Stomach (tissue), 9 donors: Measurements from ENCODE around the gene ZBTB18. TPM values are rescaled to one million over a fixed set of nuclear protein-coding genes. Genes with fewer than 3 reads are reported as not detected.

Experiments used
- DNase-seq, 2 donors: peaks; one replicate each; pipeline versions ENCODE4 v3.0.0 to v3.0.0-alpha.2; 2013 to 2019
- H3K27ac ChIP-seq, 5 donors: fragments of 200-600 bp in 4 of 5; sonication (generic) in 4 of 5; one replicate each; pipeline ENCODE4 v1.5.1; 2013 to 2019; ENCODE audit warnings: mild to moderate bottlenecking in 1 of 5, moderate library complexity in 1 of 5
- H3K27me3 ChIP-seq, 3 donors: fragments of 200-600 bp; sonication (generic); one replicate each; pipeline ENCODE4 v1.5.1; 2017 to 2019; ENCODE audit warnings: mixed run types in 1 of 3
- H3K36me3 ChIP-seq, 4 donors: fragments of 200-600 bp; sonication (generic); 1 replicate in 3 of 4; 2 replicates in 1 of 4; pipeline ENCODE4 v1.5.1; 2016 to 2019
- H3K4me1 ChIP-seq, 4 donors: fragments of 200-600 bp; sonication (generic); one replicate each; pipeline ENCODE4 v1.5.1; 2016 to 2019
- H3K4me3 ChIP-seq, 4 donors: fragments of 200-600 bp; sonication (generic) in 3 of 4; one replicate each; pipeline ENCODE4 v1.5.1; 2016 to 2019; ENCODE audit warnings: mild to moderate bottlenecking in 1 of 4
- H3K9me3 ChIP-seq, 4 donors: fragments of 200-600 bp; sonication (generic); one replicate each; pipeline ENCODE4 v1.5.1; 2016 to 2019
- EP300 ChIP-seq: sonication (generic); formaldehyde crosslinking; IDR thresholded peaks from one replicate; pipeline ENCODE4 v1.6.1; 2017; ENCODE audit warnings: antibody characterized with exemption
- POLR2A ChIP-seq, 4 donors: fragments of 450-650 bp; IDR thresholded peaks; one replicate each; pipeline ENCODE4 v1.6.1; 2016; ENCODE audit warnings: antibody characterized with exemption in 4 of 4, control low read depth in 2 of 4, mild to moderate bottlenecking in 1 of 4, moderate library complexity in 1 of 4
- POLR2AphosphoS5 ChIP-seq, 3 donors: sonication (generic); formaldehyde crosslinking; IDR thresholded peaks; one replicate each; pipeline ENCODE4 v1.6.1; 2016; ENCODE audit warnings: antibody characterized with exemption in 3 of 3
- WGBS, 5 donors: extraction: QIAGEN DNeasy Blood & Tissue Kit in 3 of 5; methylation state at CpG; one replicate each; pipeline versions ENCODE4 v1.1.5 to v1.1.7; 2013 to 2018; 5-methylcytosine and 5-hydroxymethylcytosine counted together
- intact Hi-C: fragments of 100-400 bp; cut with DNase I; formaldehyde crosslinking; loops from one replicate; pipeline ENCODE4 v1.15.1; 2023; ENCODE audit warnings: low total_unique reads
- polyA plus RNA-seq, 3 donors: library from polyadenylated mRNA; stranded (reverse); fragments of 200-250 nt; gene quantifications; one replicate each; pipeline ENCODE4 v1.2.3, GENCODE V29; 2013
- total RNA-seq, 5 donors: library from RNA; depleted of rRNA; stranded (reverse); fragments of >200 nt; gene quantifications; one replicate each; pipeline versions ENCODE4 v1.1.0 to v1.2.3, GENCODE V29; 2014 to 2016
- TF ChIP-seq, protein P1 (sequence below), 7 experiments: fragments of 450-650 bp in 4 of 7; fragments of 200-600 bp in 3 of 7; sonication (generic) in 3 of 7; IDR thresholded peaks; one replicate each; pipeline ENCODE4 v1.5.1; 2016 to 2019; ENCODE audit warnings: antibody characterized with exemption in 7 of 7, control low read depth in 2 of 7, mild to moderate bottlenecking in 1 of 7
- donor health status: healthy with polysubstance abuse.
- donor health status: Bipolar disorder and iron deficiency.
- donor health status: healthy.

ZBTB18 gene
- total and polyA plus RNA-seq, 8 donors = 5.7 to 27.2 (median 16.4) TPM

- peaks cover 0 to 9% (median 0%) of the 10 kb centered on the region in 4 donors for H3K4me1 ChIP-seq
- 20 to 54% (median 36%) methylated on average over 3 of the region's 3 CpGs for WGBS, 5 donors
- no peaks in the 10 kb centered on the region for H3K27me3 ChIP-seq
- DNase-seq = no peak
- H3K4me3 ChIP-seq = no peak overlapping the region
- no peak overlapping the region for H3K27ac ChIP-seq
- no peaks in the 10 kb centered on the region for H3K36me3 ChIP-seq
- TF ChIP-seq EP300 = no peak
- TF ChIP-seq POLR2AphosphoS5 (IDR thresholded peaks at IDR 0.05) = no peak
- TF ChIP-seq, protein P1, sequence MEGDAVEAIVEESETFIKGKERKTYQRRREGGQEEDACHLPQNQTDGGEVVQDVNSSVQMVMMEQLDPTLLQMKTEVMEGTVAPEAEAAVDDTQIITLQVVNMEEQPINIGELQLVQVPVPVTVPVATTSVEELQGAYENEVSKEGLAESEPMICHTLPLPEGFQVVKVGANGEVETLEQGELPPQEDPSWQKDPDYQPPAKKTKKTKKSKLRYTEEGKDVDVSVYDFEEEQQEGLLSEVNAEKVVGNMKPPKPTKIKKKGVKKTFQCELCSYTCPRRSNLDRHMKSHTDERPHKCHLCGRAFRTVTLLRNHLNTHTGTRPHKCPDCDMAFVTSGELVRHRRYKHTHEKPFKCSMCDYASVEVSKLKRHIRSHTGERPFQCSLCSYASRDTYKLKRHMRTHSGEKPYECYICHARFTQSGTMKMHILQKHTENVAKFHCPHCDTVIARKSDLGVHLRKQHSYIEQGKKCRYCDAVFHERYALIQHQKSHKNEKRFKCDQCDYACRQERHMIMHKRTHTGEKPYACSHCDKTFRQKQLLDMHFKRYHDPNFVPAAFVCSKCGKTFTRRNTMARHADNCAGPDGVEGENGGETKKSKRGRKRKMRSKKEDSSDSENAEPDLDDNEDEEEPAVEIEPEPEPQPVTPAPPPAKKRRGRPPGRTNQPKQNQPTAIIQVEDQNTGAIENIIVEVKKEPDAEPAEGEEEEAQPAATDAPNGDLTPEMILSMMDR (IDR thresholded peaks at IDR 0.05) = no peak
- no peak for TF ChIP-seq POLR2A (IDR thresholded peaks at IDR 0.05)
- intact Hi-C loops = no loop called here
- peaks cover 0 to 10% (median 4%) of the 10 kb centered on the region in 4 donors for H3K9me3 ChIP-seq
These were observed 39.6 kb downstream of the ZBTB18 start for GRCh38 chr1:244090645-244091044.

- Histone ChIP-seq H3K27ac (no peak overlapping the region), H3K36me3 (no peaks in the 10 kb centered on the region), H3K9me3 (no peaks in the 10 kb centered on the region), H3K4me3 (no peak overlapping the region), H3K4me1 (peaks cover 0 to 9% (median 0%) of the 10 kb centered on the region in 4 donors), H3K27me3 (peaks cover 0 to 2% (median 0%) of the 10 kb centered on the region in 3 donors)
- peak in 1 of 2 donors; percentile 47 for DNase-seq
- TF ChIP-seq EP300 (no peak), POLR2A (IDR thresholded peaks at IDR 0.05) (no peak), POLR2AphosphoS5 (IDR thresholded peaks at IDR 0.05) (no peak)
- TF ChIP-seq, protein P1 (IDR thresholded peaks at IDR 0.05) = no peak
- 55 to 66% (median 60%) methylated on average over 6 of the region's 6 CpGs for WGBS, 5 donors
- intact Hi-C loops = no loop called here
These were observed 41.3 kb downstream of the ZBTB18 start for GRCh38 chr1:244092293-244092963.

DNA sequence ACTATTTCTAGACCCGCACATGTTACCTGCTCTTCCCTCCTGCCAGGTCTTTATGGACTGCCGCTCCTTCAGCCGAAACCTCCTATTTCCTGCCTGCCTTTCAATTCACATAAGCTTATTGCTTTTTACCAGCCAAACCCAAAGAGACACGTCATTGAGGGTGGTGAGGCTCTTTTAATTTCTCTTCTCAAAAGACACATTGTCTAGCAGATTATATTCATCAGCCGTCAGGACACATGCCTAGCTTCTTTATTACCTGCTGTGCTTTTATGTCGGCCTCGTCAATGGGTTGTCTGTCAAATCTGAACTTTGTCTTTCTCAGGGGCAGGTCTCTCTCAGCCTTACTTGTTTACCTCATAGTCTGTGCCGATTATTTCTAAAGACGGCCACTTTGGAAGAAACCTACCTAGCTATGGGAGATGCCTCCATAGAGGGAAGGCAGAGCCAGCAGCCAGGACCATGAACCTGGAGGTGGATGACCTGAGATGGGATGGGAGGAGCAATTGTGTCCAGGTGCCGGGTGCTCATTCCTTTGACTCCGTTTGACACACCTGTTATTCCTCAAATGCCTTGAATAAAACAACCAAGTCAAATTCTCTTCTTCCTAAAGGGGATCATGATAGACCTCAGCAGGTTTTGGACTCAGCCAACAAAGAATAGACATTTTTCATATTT is 42.0 kb downstream of the ZBTB18 start:
- peaks cover 0 to 4% (median 0%) of the 10 kb centered on the region in 3 donors for H3K27me3 ChIP-seq
- intact Hi-C loops = no loop called here
- H3K4me1 ChIP-seq = peaks cover 0 to 9% (median 0%) of the 10 kb centered on the region in 4 donors
- 72 to 86% (median 84%) methylated on average over 11 of the region's 11 CpGs for WGBS, 5 donors
- H3K36me3 ChIP-seq = no peaks in the 10 kb centered on the region
- no peak overlapping the region for H3K27ac ChIP-seq
- H3K4me3 ChIP-seq = no peak overlapping the region
- no peak for DNase-seq
- TF ChIP-seq EP300 = no peak
- no peak for TF ChIP-seq POLR2AphosphoS5 (IDR thresholded peaks at IDR 0.05)
- TF ChIP-seq, protein P1 (IDR thresholded peaks at IDR 0.05) = no peak
- no peak for TF ChIP-seq POLR2A (IDR thresholded peaks at IDR 0.05)
- H3K9me3 ChIP-seq = no peaks in the 10 kb centered on the region

- Histone ChIP-seq H3K36me3 (no peaks in the 10 kb centered on the region), H3K4me1 (peaks cover 0 to 5% (median 0%) of the 10 kb centered on the region in 4 donors), H3K9me3 (no peaks in the 10 kb centered on the region), H3K4me3 (no peak overlapping the region), H3K27me3 (peaks cover 0 to 20% (median 4%) of the 10 kb centered on the region in 3 donors), H3K27ac (no peak overlapping the region)
- DNase-seq = no peak
- 89 to 94% (median 90%) methylated on average over 9 of the region's 9 CpGs for WGBS, 5 donors
- TF ChIP-seq EP300 = no peak
- intact Hi-C loops = no loop called here
These were observed 43.9 kb downstream of the ZBTB18 start for GRCh38 chr1:244094880-244095528.
